ENCODE results near the gene THRB.

GRCh38 chr3:24420224-24420623 is 74.4 kb downstream of the THRB start:
- TF ChIP-seq CTCF (IDR thresholded peaks at IDR 0.05) (no peak), TCF12 (IDR thresholded peaks at IDR 0.05) (no peak)
